Activated naive CD4-positive, alpha-beta T cell treated with anti-CD3 and anti-CD28 coated beads, Interleukin-2, amount 10 ng/mL, durations not matched to agents 7 days and 5 days (primary cell): ENCODE results near the gene ENTREP3.
"Not testable (repeated sequence)": the region's sequence is repeated elsewhere in the genome, so short reads cannot be mapped to it uniquely, and the experiment has no call there.

Experiments used
- CTCF ChIA-PET: fragments of 350-600 bp; sonication (Branson Sonifier 250); formaldehyde crosslinking; loops from one replicate; lab custom pipeline; 2021; ENCODE audit warnings: antibody characterized with exemption; lab: Charles Lee
- DNase-seq: peaks from one replicate; pipeline ENCODE4 v3.0.0-alpha.2; 2020
- H3K27ac Mint-ChIP-seq: one replicate; pipeline ENCODE4 v1.8.0; 2021; ENCODE audit warnings: mild to moderate bottlenecking, moderate library complexity, mixed read lengths
- H3K27me3 Mint-ChIP-seq: one replicate; pipeline ENCODE4 v1.8.0; 2021; ENCODE audit warnings: mild to moderate bottlenecking, mixed read lengths
- H3K36me3 Mint-ChIP-seq: one replicate; pipeline ENCODE4 v1.8.0; 2021; ENCODE audit warnings: mixed read lengths
- H3K4me1 Mint-ChIP-seq: one replicate; pipeline ENCODE4 v1.8.0; 2021; ENCODE audit warnings: mixed read lengths
- H3K4me3 Mint-ChIP-seq: one replicate; pipeline ENCODE4 v1.8.0; 2021; ENCODE audit warnings: mild to moderate bottlenecking, moderate library complexity, mixed read lengths
- H3K9me3 Mint-ChIP-seq: one replicate; pipeline ENCODE4 v1.8.0; 2021; ENCODE audit warnings: mixed read lengths

Gene ENTREP3

DNA sequence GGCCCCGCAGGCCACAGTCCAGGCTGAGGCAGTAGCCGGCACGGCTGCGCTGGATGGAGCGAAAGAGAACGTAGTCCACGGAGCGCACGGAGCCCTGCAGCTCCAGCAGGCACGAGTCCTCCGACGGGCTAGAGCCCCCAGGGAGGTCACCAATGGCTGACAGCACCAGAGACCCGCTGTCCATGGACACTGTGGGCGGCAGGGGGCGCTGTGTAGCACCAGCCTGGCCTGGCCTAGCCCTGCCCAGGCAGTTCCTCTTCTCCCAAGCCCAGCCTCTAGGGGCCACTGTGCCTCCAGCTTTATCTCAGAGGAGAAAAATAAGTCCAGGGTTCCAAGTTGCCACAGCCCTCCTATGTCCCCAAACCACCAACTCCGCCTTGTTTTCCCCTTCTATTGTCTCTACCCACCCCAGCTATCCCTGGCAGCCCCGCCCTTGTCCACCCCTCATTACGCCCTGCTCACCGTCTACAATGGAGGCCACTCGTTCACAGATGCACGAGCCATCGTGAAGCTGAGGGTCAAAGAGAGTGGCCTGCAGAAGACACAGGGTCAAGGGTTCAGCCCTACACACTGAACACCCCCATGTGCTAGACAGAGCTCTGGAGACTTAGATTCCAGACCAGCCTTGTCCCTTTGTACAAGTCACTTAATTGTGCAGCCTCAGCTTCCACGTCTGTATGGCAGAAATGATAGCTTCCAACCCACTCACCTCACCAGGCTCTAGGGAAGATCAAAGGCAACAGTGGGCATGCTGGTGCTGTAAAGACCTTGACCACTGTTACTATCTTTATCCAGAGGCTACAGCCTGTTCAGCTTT is 4.4 kb downstream of the ENTREP3 start:
- no peaks in the 10 kb centered on the region for H3K9me3 Mint-ChIP-seq
- peak; percentile 98 for DNase-seq
- CTCF ChIA-PET: interaction anchor here (0.5 to 6.2 kb wide), 43 partner anchors 9 to 729 kb away, joined by 3 to 138 read pairs (median 4); partner anchors contain the start of genes CLK2, FDPS, KRTCAP2 and RUSC1
- H3K36me3 Mint-ChIP-seq: peaks cover 4% of the 10 kb centered on the region
- H3K4me1 Mint-ChIP-seq: peaks cover 42% of the 10 kb centered on the region
- H3K4me3 Mint-ChIP-seq: peak overlapping the region; percentile 60
- peak overlapping the region; percentile 78 for H3K27ac Mint-ChIP-seq
- H3K27me3 Mint-ChIP-seq: no peaks in the 10 kb centered on the region

DNA sequence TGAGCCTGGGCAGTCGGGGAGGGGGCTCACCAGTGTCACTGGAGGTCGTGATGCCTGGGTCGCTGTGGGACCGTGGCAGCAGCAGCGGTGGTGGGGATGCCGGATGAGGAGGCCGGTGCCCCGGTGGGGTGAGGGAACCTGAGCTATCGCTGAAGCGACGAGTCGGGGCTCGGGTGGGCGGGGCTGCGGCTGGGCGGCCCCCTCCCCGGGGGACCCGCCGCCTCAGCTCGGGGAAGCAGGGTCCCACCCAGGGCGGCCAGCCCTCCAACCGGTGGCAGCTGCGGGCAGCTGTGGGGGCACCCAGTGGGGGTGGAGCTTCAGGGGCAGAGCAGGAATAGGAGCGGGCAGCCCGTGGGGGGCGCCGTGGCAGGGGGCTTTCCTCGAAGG is 5.0 kb downstream of the ENTREP3 start:
- DNase-seq: no peak
- peak overlapping the region; percentile 62 for H3K27ac Mint-ChIP-seq
- CTCF ChIA-PET: interaction anchor here (0.7 to 6.2 kb wide), 32 partner anchors 9 to 642 kb away, joined by 3 to 138 read pairs (median 6); partner anchors contain the start of genes CLK2, FDPS, KRTCAP2 and RUSC1

DNA sequence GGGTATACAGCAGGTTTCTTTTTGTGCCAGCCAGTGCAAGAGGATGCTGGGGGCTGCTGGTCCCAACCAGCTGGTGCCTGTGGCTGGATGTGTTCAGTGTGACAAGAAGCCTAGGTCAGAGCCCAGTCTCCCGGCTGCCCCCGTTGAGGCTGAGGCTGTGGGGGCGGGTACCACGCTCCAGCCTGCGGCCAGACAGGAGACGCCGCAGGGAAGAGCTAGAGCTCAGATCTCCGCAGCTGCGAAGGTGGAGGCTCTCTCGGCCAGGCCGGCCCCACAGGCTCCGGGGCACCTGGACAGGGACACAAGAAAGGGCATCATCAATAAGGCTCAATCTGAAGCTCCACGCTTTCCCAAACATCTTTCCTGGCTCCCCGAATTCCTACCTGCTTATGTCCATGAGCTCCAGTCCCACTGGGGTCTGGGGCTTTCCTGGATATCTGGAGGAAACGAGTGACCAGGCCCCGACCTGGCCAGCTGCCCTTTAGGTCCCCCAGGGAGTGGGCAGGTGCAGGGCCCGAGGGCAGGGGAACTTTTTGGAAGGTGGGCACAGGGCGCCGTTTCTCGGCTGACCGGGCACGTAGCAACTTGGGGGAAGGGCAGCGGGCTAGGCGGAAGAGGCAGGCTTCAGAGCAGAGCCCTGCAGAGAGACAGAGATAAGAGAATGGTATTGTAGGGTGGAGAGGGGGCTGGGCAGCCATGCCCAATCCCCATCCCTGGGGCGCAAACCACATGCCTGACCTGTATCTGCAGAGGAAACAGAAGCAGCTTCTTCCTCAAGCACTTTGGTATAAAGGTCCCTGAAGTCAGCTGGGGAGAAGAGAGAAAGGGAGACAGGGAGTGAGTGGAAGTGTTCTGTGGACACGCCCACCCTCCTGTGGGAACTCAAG is 7.4 kb downstream of the ENTREP3 start:
- peaks cover 40% of the 10 kb centered on the region for H3K4me1 Mint-ChIP-seq
- peaks cover 5% of the 10 kb centered on the region for H3K27me3 Mint-ChIP-seq
- CTCF ChIA-PET: interaction anchor here (1.5 to 6.2 kb wide), 4 partner anchors 12 to 76 kb away, joined by 4 to 138 read pairs (median 48); partner anchors contain the start of genes FDPS, RUSC1 and SCAMP3
- no peak overlapping the region for H3K4me3 Mint-ChIP-seq
- H3K9me3 Mint-ChIP-seq: peaks cover 1% of the 10 kb centered on the region
- no peak overlapping the region for H3K27ac Mint-ChIP-seq
- DNase-seq: no peak
- peaks cover 9% of the 10 kb centered on the region for H3K36me3 Mint-ChIP-seq

More for the DNA sequence above, 5.0 kb downstream of the ENTREP3 start:
- Mint-ChIP-seq H3K27me3 (no peaks in the 10 kb centered on the region), H3K4me1 (peaks cover 39% of the 10 kb centered on the region), H3K36me3 (peaks cover 4% of the 10 kb centered on the region), H3K4me3 (peak overlapping the region; percentile 67), H3K9me3 (no peaks in the 10 kb centered on the region)

DNA sequence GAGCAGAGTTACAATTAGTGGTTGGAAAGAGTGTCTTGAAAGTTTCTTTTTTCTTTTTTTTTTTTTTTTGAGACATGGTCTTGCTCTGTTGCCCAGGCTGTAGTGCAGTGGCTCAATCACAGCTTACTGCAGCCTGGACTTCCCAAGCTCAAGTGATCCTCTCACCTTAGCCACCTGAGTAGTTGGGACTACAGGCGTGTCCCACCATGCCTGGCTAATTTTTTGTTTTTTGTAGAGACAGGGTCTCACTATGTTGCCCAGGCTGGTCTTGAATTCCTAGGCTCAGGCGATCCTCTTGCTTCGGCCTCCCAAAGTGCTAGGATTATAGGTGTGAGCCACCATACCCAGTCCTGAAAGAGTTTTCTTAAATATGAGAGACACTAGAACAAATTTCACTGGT is 8.5 kb downstream of the ENTREP3 start:
- CTCF ChIA-PET: interaction anchor here (1.5 to 6.2 kb wide), 2 partner anchors 43 to 60 kb away, joined by 4 to 39 read pairs; partner anchors contain the start of gene FDPS
- peaks cover 48% of the 10 kb centered on the region for H3K4me1 Mint-ChIP-seq
- not testable (repeated sequence) for H3K27me3 Mint-ChIP-seq, H3K27ac Mint-ChIP-seq, DNase-seq, H3K4me3 Mint-ChIP-seq, H3K36me3 Mint-ChIP-seq, H3K9me3 Mint-ChIP-seq

DNA sequence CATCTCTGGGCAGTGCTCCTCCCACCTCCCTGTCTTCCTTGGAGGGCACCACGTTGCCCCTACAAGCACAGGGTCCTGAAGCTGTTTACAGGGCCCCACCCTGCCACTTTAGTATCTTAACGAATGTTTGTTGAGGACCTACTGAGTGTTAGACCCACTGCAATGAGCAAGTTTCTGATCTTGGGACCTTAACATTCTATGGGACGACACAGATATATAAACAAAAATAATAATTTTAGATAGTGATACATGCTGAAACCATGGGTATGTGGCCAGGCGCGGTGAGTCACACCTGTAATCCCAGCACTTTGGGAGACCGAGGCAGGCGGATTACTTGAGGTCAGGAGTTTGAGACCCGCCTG is 10.1 kb downstream of the ENTREP3 start:
- Mint-ChIP-seq H3K9me3 (peaks cover 1% of the 10 kb centered on the region), H3K27ac (peak overlapping the region; percentile 95), H3K4me1 (peaks cover 55% of the 10 kb centered on the region), H3K4me3 (peak overlapping the region; percentile 79), H3K36me3 (peaks cover 16% of the 10 kb centered on the region), H3K27me3 (peaks cover 5% of the 10 kb centered on the region)
- CTCF ChIA-PET: interaction anchor here (0.8 to 2.3 kb wide), 4 partner anchors 38 to 347 kb away, joined by 3 to 10 read pairs (median 4); partner anchors contain the start of gene THBS3
- no peak for DNase-seq

DNA sequence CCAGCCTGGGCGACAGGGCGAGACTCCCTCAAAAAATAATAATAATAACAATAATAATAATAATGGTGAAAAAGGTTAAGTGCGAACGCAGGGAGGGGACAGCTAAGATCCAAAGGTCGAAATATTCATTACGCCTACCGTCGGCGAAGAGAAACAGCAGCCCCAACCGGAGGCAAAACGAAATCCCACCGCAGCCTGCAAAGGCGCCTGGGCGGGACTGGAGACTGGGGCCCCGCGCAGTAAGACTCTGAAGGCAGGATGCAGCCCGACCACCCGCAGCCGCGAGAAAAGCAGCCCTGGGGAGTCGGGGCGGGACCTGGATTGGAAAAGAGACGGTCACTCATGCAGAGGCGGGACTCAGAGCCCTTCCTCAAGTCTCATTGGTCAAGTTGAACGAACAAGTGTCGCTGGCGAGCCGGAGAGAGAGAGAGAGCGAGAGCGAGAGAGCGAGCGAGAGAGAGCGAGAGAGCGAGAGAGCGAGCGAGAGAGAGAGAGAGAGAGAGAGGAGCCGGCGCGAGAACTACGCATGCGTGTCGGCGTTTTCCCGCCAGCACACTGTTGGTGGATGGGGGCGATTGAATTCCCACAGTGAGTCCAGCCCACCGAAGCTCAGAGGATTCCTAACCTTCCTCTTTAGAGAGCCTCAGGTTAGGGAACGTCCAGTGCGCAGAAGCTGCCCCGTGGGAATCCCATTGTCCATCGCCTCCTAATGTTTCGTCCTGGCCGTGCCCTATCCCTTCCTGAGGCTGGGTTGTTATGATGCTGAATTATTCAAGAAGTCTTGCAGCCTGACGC is 10.7 kb downstream of the ENTREP3 start:
- CTCF ChIA-PET: interaction anchor here (0.8 to 2.3 kb wide), 5 partner anchors 16 to 348 kb away, joined by 3 to 10 read pairs (median 4); partner anchors contain the start of gene THBS3
- Mint-ChIP-seq H3K36me3 (peaks cover 16% of the 10 kb centered on the region), H3K4me3 (peak overlapping the region; percentile 79), H3K27ac (peak overlapping the region; percentile 95), H3K4me1 (peaks cover 56% of the 10 kb centered on the region), H3K9me3 (peaks cover 1% of the 10 kb centered on the region), H3K27me3 (peaks cover 5% of the 10 kb centered on the region)
- peak; percentile 99 for DNase-seq

DNA sequence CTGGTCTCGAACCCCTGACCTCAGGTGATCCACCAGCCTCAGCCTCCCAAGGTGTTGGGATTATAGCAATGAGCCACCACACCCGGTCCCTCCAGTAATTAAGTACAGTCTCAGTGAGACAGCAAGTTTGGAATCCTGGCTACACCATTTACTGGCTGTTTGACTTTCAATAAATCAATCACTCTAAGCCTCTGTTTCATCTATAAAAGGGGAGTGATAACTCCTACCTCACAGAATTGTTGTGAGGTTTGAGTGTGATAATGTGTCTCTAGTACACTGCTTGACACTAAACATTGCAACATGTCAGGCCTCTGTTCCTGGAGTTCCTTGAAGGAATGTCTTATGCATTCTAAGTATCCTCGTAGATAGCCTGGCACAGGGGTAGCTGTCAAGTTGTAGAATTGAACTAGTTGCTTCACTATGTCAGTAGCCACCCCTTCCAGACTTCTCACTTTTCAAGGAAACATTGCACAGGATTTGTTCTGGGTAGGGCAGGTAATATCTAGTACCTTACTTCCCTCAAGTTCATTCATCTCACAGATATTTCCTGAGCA is 12.4 kb downstream of the ENTREP3 start:
- CTCF ChIA-PET: interaction anchor here (0.9 to 2.3 kb wide), 2 partner anchors 36 to 500 kb away, joined by 3 to 10 read pairs; partner anchors contain the start of gene THBS3
- H3K9me3 Mint-ChIP-seq: peaks cover 1% of the 10 kb centered on the region
- peaks cover 21% of the 10 kb centered on the region for H3K36me3 Mint-ChIP-seq
- DNase-seq: no peak
- H3K4me3 Mint-ChIP-seq: peak overlapping the region; percentile 79
- peaks cover 5% of the 10 kb centered on the region for H3K27me3 Mint-ChIP-seq
- H3K4me1 Mint-ChIP-seq: peaks cover 64% of the 10 kb centered on the region
- peak overlapping the region; percentile 95 for H3K27ac Mint-ChIP-seq

DNA sequence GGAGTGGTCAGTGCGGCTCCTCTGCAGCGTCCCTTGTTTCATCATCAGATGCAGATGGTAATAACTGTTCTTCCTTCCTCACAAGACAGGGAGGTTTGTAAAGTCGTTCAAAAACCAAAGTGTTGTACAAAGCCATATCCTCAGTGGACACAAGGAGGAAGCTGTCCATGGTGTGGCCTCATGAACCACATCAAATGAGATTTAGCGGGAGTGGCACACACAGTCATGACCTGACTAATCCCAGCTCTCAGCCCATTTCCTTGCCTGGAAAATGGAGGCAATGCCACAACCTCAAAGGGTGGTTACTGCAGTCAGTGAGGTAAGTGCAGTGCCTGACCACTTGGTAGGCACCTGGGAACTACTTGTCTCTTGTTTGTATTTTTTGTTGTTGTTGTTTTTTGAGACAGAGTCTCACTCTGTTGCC is 13.4 kb downstream of the ENTREP3 start:
- Mint-ChIP-seq H3K36me3 (peaks cover 25% of the 10 kb centered on the region), H3K4me1 (peaks cover 64% of the 10 kb centered on the region), H3K9me3 (peaks cover 1% of the 10 kb centered on the region), H3K4me3 (peak overlapping the region; percentile 82), H3K27ac (peak overlapping the region; percentile 84), H3K27me3 (peaks cover 5% of the 10 kb centered on the region)
- CTCF ChIA-PET: interaction anchor here (0.7 to 2.7 kb wide), 6 partner anchors 9 to 69 kb away, joined by 3 to 16 read pairs (median 4); partner anchors contain the start of gene KRTCAP2
- DNase-seq: no peak

DNA sequence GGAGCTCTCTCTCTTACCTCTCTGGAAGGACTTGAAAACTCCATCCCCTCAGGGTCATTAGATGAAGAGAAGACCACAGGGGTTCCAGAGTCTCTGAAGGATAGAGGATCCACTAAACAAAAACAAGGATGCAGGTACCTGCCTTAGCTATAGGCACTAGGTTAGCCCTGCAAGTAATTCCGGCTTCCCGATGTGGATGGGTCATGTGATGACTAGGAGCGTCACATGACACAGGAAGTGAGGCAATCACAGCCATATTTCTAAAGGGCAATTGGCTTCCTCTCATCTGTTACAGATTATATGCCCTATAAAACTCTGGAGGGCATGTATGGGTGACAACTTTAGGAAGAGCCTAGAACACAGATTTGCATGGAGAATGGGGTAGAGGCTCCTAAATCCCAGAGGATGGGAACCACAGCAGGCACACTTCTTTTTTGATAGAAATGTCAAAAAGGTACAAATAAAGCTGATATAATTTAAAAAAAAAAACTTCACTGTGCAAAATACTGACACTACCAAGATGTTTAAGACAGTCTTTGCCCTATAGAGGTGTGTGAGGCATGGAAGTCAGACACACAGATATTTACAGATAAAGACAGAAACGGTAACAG is 14.1 kb downstream of the ENTREP3 start:
- Mint-ChIP-seq H3K27me3 (peaks cover 5% of the 10 kb centered on the region), H3K4me1 (peaks cover 68% of the 10 kb centered on the region), H3K9me3 (peaks cover 1% of the 10 kb centered on the region), H3K27ac (peak overlapping the region; percentile 84), H3K36me3 (peaks cover 27% of the 10 kb centered on the region), H3K4me3 (peak overlapping the region; percentile 82)
- peak; percentile 81 for DNase-seq
- CTCF ChIA-PET: interaction anchor here (0.7 to 2.7 kb wide), 7 partner anchors 10 to 68 kb away, joined by 3 to 16 read pairs (median 4); partner anchors contain the start of gene KRTCAP2

DNA sequence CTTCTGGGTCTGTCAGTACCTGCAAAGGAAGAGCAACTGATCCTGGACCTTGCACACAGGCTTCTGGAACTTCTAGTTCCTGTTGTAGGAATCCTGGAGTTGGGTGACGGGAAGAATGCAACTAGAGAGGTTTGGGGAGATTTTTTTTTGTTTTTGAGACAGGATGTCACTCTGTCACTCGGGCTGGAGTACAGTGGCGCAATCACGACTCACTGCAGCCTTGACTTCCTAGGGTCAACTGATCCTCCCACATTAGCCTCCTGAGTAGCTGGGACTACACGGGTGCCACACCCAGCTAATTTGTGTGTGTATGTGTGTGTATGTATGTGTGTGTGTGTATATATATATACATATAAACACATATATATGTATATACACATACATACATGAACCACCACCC is 18.8 kb downstream of the ENTREP3 start:
- peaks cover 28% of the 10 kb centered on the region for H3K36me3 Mint-ChIP-seq
- peaks cover 37% of the 10 kb centered on the region for H3K4me1 Mint-ChIP-seq
- CTCF ChIA-PET: no interaction called here
- no peak overlapping the region for H3K4me3 Mint-ChIP-seq
- no peaks in the 10 kb centered on the region for H3K27me3 Mint-ChIP-seq
- DNase-seq: no peak
- H3K27ac Mint-ChIP-seq: peak overlapping the region; percentile 25
- H3K9me3 Mint-ChIP-seq: no peaks in the 10 kb centered on the region

DNA sequence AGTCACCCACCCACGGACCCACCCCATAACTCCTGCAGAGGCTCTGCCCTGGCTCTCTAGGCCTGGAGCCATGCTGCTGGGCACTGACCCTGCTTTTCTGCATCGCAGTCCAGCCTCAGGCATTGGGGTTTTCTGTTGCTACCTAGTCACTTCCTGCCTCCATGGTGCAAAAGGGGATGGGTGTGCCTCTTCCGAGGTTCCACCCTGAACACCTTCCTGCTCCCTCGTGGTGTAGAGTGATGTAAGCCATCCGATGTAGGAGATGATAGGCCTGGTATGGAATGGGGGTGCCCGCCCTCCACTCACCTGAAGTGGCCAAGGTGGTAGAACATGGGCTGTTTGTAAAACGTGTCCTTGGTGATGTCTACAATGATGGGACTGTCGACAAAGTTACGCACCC is 19.9 kb downstream of the ENTREP3 start:
- CTCF ChIA-PET, H3K9me3 Mint-ChIP-seq, H3K27me3 Mint-ChIP-seq, DNase-seq, H3K4me3 Mint-ChIP-seq: not testable (repeated sequence)
- peaks cover 24% of the 10 kb centered on the region for H3K36me3 Mint-ChIP-seq
- peaks cover 26% of the 10 kb centered on the region for H3K4me1 Mint-ChIP-seq
- H3K27ac Mint-ChIP-seq: peak overlapping the region; percentile 50

DNA sequence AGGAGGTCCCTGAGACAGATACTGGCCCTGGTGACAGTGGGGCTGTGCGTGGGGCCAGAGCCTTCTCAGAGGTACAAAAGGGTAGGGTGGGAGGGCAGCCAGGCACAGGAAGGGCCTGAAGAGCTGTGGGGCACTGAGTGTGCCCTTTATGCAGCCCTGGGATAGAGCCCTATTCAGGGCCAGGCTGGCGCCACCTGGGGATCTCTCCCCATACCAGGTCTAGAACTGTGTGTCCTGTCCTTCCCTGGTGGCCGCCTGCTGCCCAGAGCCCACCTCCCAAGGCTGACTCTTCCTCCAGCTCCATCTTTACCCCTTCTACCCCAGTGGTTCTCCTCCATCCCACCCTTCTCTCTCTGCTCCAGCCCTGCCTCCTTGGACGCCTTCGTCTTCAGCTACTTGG is 21.8 kb downstream of the ENTREP3 start:
- H3K27ac Mint-ChIP-seq, DNase-seq, H3K9me3 Mint-ChIP-seq, H3K27me3 Mint-ChIP-seq, CTCF ChIA-PET, H3K4me3 Mint-ChIP-seq: not testable (repeated sequence)
- peaks cover 24% of the 10 kb centered on the region for H3K36me3 Mint-ChIP-seq
- peaks cover 17% of the 10 kb centered on the region for H3K4me1 Mint-ChIP-seq
